IPS-18c (cell line): Measurements from ENCODE around the gene HAPLN2.

Experiments
- H3K4me3 ChIP-seq: 2 replicates; pipeline ENCODE4 v1.7.0; 2013; ENCODE audit warnings: low read depth, mild to moderate bottlenecking, low read length, moderate library complexity; ENCODE audit not compliant: insufficient read depth
- H3K9me3 ChIP-seq: one replicate; pipeline ENCODE4 v1.6.1; 2013; ENCODE audit warnings: mild to moderate bottlenecking, low read length, moderate library complexity; ENCODE audit not compliant: control insufficient read depth, insufficient read depth

The HAPLN2 gene

GRCh38 chr1:156648951-156649350 lies 29.7 kb downstream of the HAPLN2 start:
- no peak overlapping the region for H3K4me3 ChIP-seq
- H3K9me3 ChIP-seq: no peaks in the 10 kb centered on the region

GRCh38 chr1:156652131-156652991 lies 33.1 kb downstream of the HAPLN2 start:
- H3K9me3 ChIP-seq: no peaks in the 10 kb centered on the region
- H3K4me3 ChIP-seq: no peak overlapping the region

GRCh38 chr1:156652992-156653355 lies 33.8 kb downstream of the HAPLN2 start:
- no peaks in the 10 kb centered on the region for H3K9me3 ChIP-seq
- H3K4me3 ChIP-seq: no peak overlapping the region

GRCh38 chr1:156654700-156655099 lies 35.5 kb downstream of the HAPLN2 start:
- H3K9me3 ChIP-seq: no peaks in the 10 kb centered on the region

GRCh38 chr1:156655151-156655903 lies 36.1 kb downstream of the HAPLN2 start:
- no peaks in the 10 kb centered on the region for H3K9me3 ChIP-seq
- H3K4me3 ChIP-seq: no peak overlapping the region

More at GRCh38 chr1:156654700-156655099, 35.5 kb downstream of the HAPLN2 start:
- no peak overlapping the region for H3K4me3 ChIP-seq

GRCh38 chr1:156655904-156656516 lies 36.8 kb downstream of the HAPLN2 start:
- no peaks in the 10 kb centered on the region for H3K9me3 ChIP-seq
- no peak overlapping the region for H3K4me3 ChIP-seq

GRCh38 chr1:156656806-156657740 lies 37.9 kb downstream of the HAPLN2 start:
- H3K9me3 ChIP-seq: no peaks in the 10 kb centered on the region
- H3K4me3 ChIP-seq: peak overlapping the region; percentile 44

GRCh38 chr1:156657741-156658319 lies 38.6 kb downstream of the HAPLN2 start:
- no peaks in the 10 kb centered on the region for H3K9me3 ChIP-seq
- no peak overlapping the region; the same call in 1 of the 2 replicates for H3K4me3 ChIP-seq

GRCh38 chr1:156658496-156658895 lies 39.3 kb downstream of the HAPLN2 start:
- Histone ChIP-seq H3K4me3 (no peak overlapping the region), H3K9me3 (no peaks in the 10 kb centered on the region)

- no peaks in the 10 kb centered on the region for H3K9me3 ChIP-seq
- H3K4me3 ChIP-seq: no peak overlapping the region
These were observed 39.8 kb downstream of the HAPLN2 start for GRCh38 chr1:156658945-156659574.

- H3K9me3 ChIP-seq: no peaks in the 10 kb centered on the region
- no peak overlapping the region for H3K4me3 ChIP-seq
These were observed 40.4 kb downstream of the HAPLN2 start for GRCh38 chr1:156659661-156659987.

GRCh38 chr1:156659988-156660751 lies 41.0 kb downstream of the HAPLN2 start:
- Histone ChIP-seq H3K4me3 (no peak overlapping the region), H3K9me3 (no peaks in the 10 kb centered on the region)

- Histone ChIP-seq H3K9me3 (no peaks in the 10 kb centered on the region), H3K4me3 (no peak overlapping the region)
These were observed 41.5 kb downstream of the HAPLN2 start for GRCh38 chr1:156660752-156661112.

- H3K4me3 ChIP-seq: no peak overlapping the region
- no peaks in the 10 kb centered on the region for H3K9me3 ChIP-seq
These were observed 43.0 kb downstream of the HAPLN2 start for GRCh38 chr1:156662005-156662799.

GRCh38 chr1:156662800-156663055 lies 43.5 kb downstream of the HAPLN2 start:
- H3K9me3 ChIP-seq: no peaks in the 10 kb centered on the region
- no peak overlapping the region for H3K4me3 ChIP-seq
